ENCODE data around the gene MZF1. TPM values are rescaled to one million over a fixed set of nuclear protein-coding genes. Genes with fewer than 3 reads are reported as not detected.
A peak's percentile ranks its signal among the peaks of the same experiment; 100 is the strongest.
"Not testable (repeated sequence)": the region's sequence is repeated elsewhere in the genome, so short reads cannot be mapped to it uniquely, and the experiment has no call there.

The MZF1 gene
- total RNA-seq (2013): 13.6 TPM
- polyA plus RNA-seq: 10 to 100 TPM in 1 of 3 donors, 1 to 10 TPM in 2; 1.6 to 55.6 (median 1.7) TPM
- 17.3 and 17.9 TPM in 2 replicates for polyA minus RNA-seq
- 3.2 to 17.1 (median 10.9) reads per million in 11 experiments for total RNA-seq

GRCh38 chr19:58572818-58573657, at the start of gene MZF1:
Gene MZF1, minus strand, starts transcription at chr19:58573335. Its CDS starts 1,946 bp downstream, at chr19:58571389.
- Histone ChIP-seq H3K4me1 (ENCODE audit: control insufficient read depth in 1 of 2, insufficient read depth in 2 of 2, low read length in 2 of 2) (peaks cover 32 to 37% of the 10 kb centered on the region in 2 donors), H3K27ac (ENCODE audit: low read depth in 1 of 2, low read length in 2 of 2) (peak within 1 kb of the TSS; percentile 96 to 99), H3K36me3 (replicated peaks in 1 of 2; ENCODE audit: control insufficient read depth in 1 of 2, insufficient read depth in 2 of 2, low read length in 2 of 2) (peaks cover 3 to 23% of the 10 kb centered on the region in 2 donors), H4K20me1 (ENCODE audit: insufficient read depth, low read length) (no peaks in the 10 kb centered on the region), H3K4me3 (replicated peaks in 1 of 3; ENCODE audit: low read depth in 2 of 3, low read length in 3 of 3) (peak within 1 kb of the TSS; percentile 58 to 82 (median 78)), H3K9me3 (replicated peaks in 1 of 2; ENCODE audit: control insufficient read depth in 1 of 2, insufficient read depth in 1 of 2, low read length in 2 of 2) (no peaks in the 10 kb centered on the region), H3K9ac (ENCODE audit: insufficient read depth, low read length, poor library complexity, severe bottlenecking) (peak within 1 kb of the TSS; percentile 89), H3K27me3 (ENCODE audit: control insufficient read depth in 2 of 2, insufficient read depth in 2 of 2, low read length in 2 of 2) (no peaks in the 10 kb centered on the region), H3K79me2 (ENCODE audit: insufficient read depth, low read length) (peaks cover 20% of the 10 kb centered on the region), H2AFZ (ENCODE audit: insufficient read depth, low read depth, low read length, poor library complexity, severe bottlenecking) (peak within 1 kb of the TSS; percentile 81), H3K4me2 (replicated peaks; ENCODE audit: extremely low read depth, low read length, poor library complexity, severe bottlenecking) (peak within 1 kb of the TSS; percentile 76)
- H3K4me3 Mint-ChIP-seq: peak within 1 kb of the TSS; percentile 99 to 100
- peaks cover 0 to 3% (median 0%) of the 10 kb centered on the region in 7 donors for H3K9me3 Mint-ChIP-seq
- H3K27ac Mint-ChIP-seq: peak within 1 kb of the TSS; percentile 100
- no peak for TF ChIP-seq CTCF (IDR thresholded peaks at IDR 0.05)
- under 1% methylated on average over 75 of the region's 75 CpGs for WGBS (ENCODE audit: insufficient coverage)
- intact Hi-C loops (cut with micrococcal nuclease): loop anchor here in 1 of 2 donors (1.0 to 2.0 kb wide), 2 partner anchors 14 to 54 kb away; partner anchors contain the start of gene ZBTB45
- DNase-seq: peak; percentile 100
- H3K27me3 Mint-ChIP-seq (ENCODE audit: low read depth in 3 of 3): peaks cover 0 to 6% (median 0%) of the 10 kb centered on the region in 3 donors
- H3K36me3 Mint-ChIP-seq: peaks cover 13 to 25% of the 10 kb centered on the region in 2 donors
- H3K4me1 Mint-ChIP-seq: peaks cover 32% of the 10 kb centered on the region

DNA sequence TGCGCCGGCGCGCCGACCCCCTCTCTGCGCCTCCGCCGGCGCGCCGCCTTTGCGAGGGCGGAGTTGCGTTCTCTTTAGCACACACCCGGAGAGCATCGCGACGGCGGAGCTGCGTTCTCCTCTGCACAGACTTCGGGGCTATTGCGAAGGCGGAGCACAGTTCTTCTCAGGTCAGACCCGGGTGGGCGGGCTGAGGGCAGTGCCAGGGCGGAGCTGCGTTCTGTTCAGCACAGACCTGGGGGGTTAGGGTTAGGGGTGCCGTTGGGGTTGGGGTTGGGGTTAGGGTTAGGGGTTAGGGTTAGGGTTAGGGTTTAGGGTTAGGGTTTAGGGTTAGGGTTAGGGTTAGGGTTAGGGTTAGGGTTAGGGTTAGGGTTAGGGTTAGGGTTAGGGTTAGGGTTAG, 34.1 kb upstream of the MZF1 start:
- H3K9me3 Mint-ChIP-seq; H3K79me2 ChIP-seq (ENCODE audit: insufficient read depth, low read length); H4K20me1 ChIP-seq (ENCODE audit: insufficient read depth, low read length); H3K4me3 ChIP-seq (replicated peaks in 1 of 3; ENCODE audit: low read depth in 2 of 3, low read length in 3 of 3); H3K36me3 ChIP-seq (replicated peaks in 1 of 2; ENCODE audit: control insufficient read depth in 1 of 2, insufficient read depth in 2 of 2, low read length in 2 of 2); H3K27ac Mint-ChIP-seq; H2AFZ ChIP-seq (ENCODE audit: insufficient read depth, low read depth, low read length, poor library complexity, severe bottlenecking); H3K27me3 ChIP-seq (ENCODE audit: control insufficient read depth in 2 of 2, insufficient read depth in 2 of 2, low read length in 2 of 2); DNase-seq; H3K4me3 Mint-ChIP-seq; H3K4me2 ChIP-seq (replicated peaks; ENCODE audit: extremely low read depth, low read length, poor library complexity, severe bottlenecking); intact Hi-C loops (cut with micrococcal nuclease); H3K27me3 Mint-ChIP-seq (ENCODE audit: low read depth in 3 of 3); H3K9me3 ChIP-seq (replicated peaks in 1 of 2; ENCODE audit: control insufficient read depth in 1 of 2, insufficient read depth in 1 of 2, low read length in 2 of 2); H3K4me1 ChIP-seq (ENCODE audit: control insufficient read depth in 1 of 2, insufficient read depth in 2 of 2, low read length in 2 of 2); H3K4me1 Mint-ChIP-seq; H3K9ac ChIP-seq (ENCODE audit: insufficient read depth, low read length, poor library complexity, severe bottlenecking); H3K27ac ChIP-seq (ENCODE audit: low read depth in 1 of 2, low read length in 2 of 2); H3K36me3 Mint-ChIP-seq: not testable (repeated sequence)
- no CpG with 5 or more reads among the region's 28 CpGs for WGBS (ENCODE audit: insufficient coverage)

- H3K4me3 Mint-ChIP-seq; H3K4me2 ChIP-seq (replicated peaks; ENCODE audit: extremely low read depth, low read length, poor library complexity, severe bottlenecking); DNase-seq; H3K27me3 ChIP-seq (ENCODE audit: control insufficient read depth in 2 of 2, insufficient read depth in 2 of 2, low read length in 2 of 2); H3K4me1 ChIP-seq (ENCODE audit: control insufficient read depth in 1 of 2, insufficient read depth in 2 of 2, low read length in 2 of 2); H3K4me1 Mint-ChIP-seq; H3K27ac Mint-ChIP-seq; H3K36me3 Mint-ChIP-seq; H3K27me3 Mint-ChIP-seq (ENCODE audit: low read depth in 3 of 3); H3K27ac ChIP-seq (ENCODE audit: low read depth in 1 of 2, low read length in 2 of 2); H3K9me3 ChIP-seq (replicated peaks in 1 of 2; ENCODE audit: control insufficient read depth in 1 of 2, insufficient read depth in 1 of 2, low read length in 2 of 2); H3K4me3 ChIP-seq (replicated peaks in 1 of 3; ENCODE audit: low read depth in 2 of 3, low read length in 3 of 3); H4K20me1 ChIP-seq (ENCODE audit: insufficient read depth, low read length); H3K9me3 Mint-ChIP-seq; H2AFZ ChIP-seq (ENCODE audit: insufficient read depth, low read depth, low read length, poor library complexity, severe bottlenecking); H3K36me3 ChIP-seq (replicated peaks in 1 of 2; ENCODE audit: control insufficient read depth in 1 of 2, insufficient read depth in 2 of 2, low read length in 2 of 2); H3K79me2 ChIP-seq (ENCODE audit: insufficient read depth, low read length); intact Hi-C loops (cut with micrococcal nuclease); H3K9ac ChIP-seq (ENCODE audit: insufficient read depth, low read length, poor library complexity, severe bottlenecking): not testable (repeated sequence)
- 59% methylated on average over 8 of the region's 62 CpGs for WGBS (ENCODE audit: insufficient coverage)
Observed at GRCh38 chr19:58606251-58606896, 33.2 kb upstream of the MZF1 start.
